Neutrophil (primary cell): ENCODE data around the gene PHOSPHO1.

Experiments used
- H3K27ac ChIP-seq: fragments of 200-600 bp; sonication (generic); 2 replicates; pipeline ENCODE4 v1.5.1; 2016; ENCODE audit warnings: mild to moderate bottlenecking, moderate library complexity
- H3K27me3 ChIP-seq: fragments of 200-600 bp; sonication (generic); 2 replicates; pipeline ENCODE4 v1.6.0; 2016; ENCODE audit warnings: mild to moderate bottlenecking
- H3K36me3 ChIP-seq: fragments of 200-600 bp; sonication (generic); 2 replicates; pipeline ENCODE4 v1.5.1; 2017
- H3K4me1 ChIP-seq, 2 experiments: fragments of 200-600 bp in 1 of 2; sonication (generic) in 1 of 2; 1 replicate in 1 of 2; 2 replicates in 1 of 2; pipeline versions ENCODE4 v1.5.1 to v1.6.1; 2013 to 2016; ENCODE audit warnings: low read depth in 1 of 2, low read length in 1 of 2, mild to moderate bottlenecking in 1 of 2, moderate library complexity in 1 of 2; ENCODE audit not compliant: control insufficient read depth in 1 of 2, insufficient read depth in 1 of 2
- H3K4me3 ChIP-seq, 2 experiments: fragments of 200-600 bp in 1 of 2; sonication (generic) in 1 of 2; 1 replicate in 1 of 2; 2 replicates in 1 of 2; pipeline ENCODE4 v1.5.1; 2013 to 2016; ENCODE audit warnings: low read depth in 1 of 2, low read length in 1 of 2, mild to moderate bottlenecking in 1 of 2, moderate library complexity in 1 of 2
- H3K9me3 ChIP-seq: fragments of 200-600 bp; sonication (generic); 2 replicates; pipeline ENCODE4 v1.5.1; 2016
- TF ChIP-seq, protein P1 (sequence below): fragments of 200-600 bp; sonication (generic); IDR thresholded peaks from 2 replicates; pipeline ENCODE4 v1.5.1; 2016; ENCODE audit warnings: antibody characterized with exemption

PHOSPHO1 gene

DNA sequence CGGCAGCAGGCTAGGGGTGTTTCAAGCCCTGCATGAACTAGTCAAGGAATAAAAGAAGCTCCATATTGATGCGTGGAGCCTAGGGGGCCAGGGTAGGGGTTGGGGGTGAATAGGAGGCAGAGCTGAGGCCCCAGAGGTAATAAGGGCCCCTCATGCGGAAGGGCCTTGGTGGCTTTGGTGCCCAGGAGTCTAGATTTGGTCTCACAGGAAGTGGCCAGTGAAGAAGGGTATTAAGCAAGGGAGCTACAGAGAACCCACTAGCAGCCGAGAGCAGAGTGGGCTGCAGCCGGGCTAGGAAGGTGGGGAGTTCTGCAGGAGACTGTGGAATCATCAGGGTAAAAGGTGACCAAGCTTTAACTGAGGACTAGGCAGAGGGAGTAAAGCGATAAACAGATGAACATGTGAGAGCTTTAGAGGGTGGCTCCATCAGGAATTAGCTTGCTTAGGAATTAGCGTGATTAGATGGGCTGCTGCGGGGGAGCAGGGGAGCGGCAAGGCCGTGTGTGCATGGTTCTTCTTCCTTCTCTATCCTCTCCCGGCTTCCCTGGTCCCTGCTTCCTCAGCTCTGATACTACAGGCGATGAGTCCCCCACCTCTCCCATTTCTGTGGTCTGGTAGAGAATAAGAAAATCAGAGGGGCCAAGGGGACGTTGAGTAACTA is 30.0 kb downstream of the PHOSPHO1 start:
- Histone ChIP-seq H3K27ac (no peak overlapping the region), H3K36me3 (no peaks in the 10 kb centered on the region), H3K4me1 (no peaks in the 10 kb centered on the region), H3K27me3 (peaks cover 13% of the 10 kb centered on the region), H3K9me3 (no peaks in the 10 kb centered on the region), H3K4me3 (no peak overlapping the region)
- TF ChIP-seq, protein P1, sequence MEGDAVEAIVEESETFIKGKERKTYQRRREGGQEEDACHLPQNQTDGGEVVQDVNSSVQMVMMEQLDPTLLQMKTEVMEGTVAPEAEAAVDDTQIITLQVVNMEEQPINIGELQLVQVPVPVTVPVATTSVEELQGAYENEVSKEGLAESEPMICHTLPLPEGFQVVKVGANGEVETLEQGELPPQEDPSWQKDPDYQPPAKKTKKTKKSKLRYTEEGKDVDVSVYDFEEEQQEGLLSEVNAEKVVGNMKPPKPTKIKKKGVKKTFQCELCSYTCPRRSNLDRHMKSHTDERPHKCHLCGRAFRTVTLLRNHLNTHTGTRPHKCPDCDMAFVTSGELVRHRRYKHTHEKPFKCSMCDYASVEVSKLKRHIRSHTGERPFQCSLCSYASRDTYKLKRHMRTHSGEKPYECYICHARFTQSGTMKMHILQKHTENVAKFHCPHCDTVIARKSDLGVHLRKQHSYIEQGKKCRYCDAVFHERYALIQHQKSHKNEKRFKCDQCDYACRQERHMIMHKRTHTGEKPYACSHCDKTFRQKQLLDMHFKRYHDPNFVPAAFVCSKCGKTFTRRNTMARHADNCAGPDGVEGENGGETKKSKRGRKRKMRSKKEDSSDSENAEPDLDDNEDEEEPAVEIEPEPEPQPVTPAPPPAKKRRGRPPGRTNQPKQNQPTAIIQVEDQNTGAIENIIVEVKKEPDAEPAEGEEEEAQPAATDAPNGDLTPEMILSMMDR = no peak

DNA sequence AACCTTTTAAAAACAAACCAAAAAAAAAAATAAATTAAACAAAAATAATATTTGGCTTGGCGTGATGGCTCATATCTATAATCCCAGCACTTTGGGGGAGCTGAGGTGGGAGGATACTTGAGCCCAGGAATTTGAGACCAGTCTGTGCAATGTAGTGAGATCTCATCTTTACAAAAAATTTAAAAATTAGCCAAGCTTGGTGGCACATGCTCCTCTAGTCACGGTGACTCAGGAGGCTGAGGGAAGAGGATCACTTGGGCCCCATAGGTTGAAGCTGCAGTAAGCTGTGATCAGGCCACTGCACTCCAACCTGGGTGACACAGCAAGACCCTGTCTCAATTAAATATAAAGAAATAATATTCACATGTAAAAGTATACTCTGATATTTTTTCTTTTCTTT is 32.4 kb downstream of the PHOSPHO1 start:
- TF ChIP-seq, protein P1 = no peak
- Histone ChIP-seq H3K36me3 (no peaks in the 10 kb centered on the region), H3K27ac (no peak overlapping the region), H3K27me3 (peaks cover 12% of the 10 kb centered on the region), H3K9me3 (no peaks in the 10 kb centered on the region), H3K4me1 (peaks cover 8 to 9% of the 10 kb centered on the region in 2 experiments), H3K4me3 (no peak overlapping the region)

DNA sequence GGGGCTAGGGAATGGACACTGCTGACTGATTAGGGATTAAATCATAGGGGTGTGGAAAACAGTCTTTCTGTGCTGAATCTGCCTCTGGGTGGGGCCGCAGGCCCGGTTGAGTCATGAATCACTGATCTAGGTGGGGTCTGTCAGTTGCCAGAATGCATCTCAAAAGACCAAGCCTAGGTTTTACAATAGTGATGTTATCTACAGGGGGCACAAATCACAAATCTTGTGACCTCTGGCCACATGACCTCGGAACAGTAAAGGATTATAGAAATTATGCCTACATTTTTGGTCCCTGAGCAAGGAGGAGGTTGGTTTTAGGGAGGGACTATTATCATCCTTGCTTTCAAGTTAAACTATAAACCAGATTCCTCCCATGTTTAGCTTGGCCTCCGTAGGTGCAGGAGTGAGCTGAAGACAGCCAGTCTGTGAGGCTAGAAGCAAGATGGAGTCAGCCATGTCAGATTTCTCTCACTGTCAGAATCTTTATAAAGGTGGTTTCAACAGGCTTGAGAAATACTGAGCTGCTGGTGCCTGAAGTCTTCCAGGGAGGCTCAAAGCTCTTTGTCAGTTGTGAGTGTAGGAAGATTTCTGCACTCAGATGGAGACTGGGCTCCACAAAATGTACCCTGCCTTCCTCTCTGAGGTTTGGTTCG is 33.1 kb downstream of the PHOSPHO1 start:
- Histone ChIP-seq H3K4me1 (peaks cover 12% of the 10 kb centered on the region in 2 experiments), H3K4me3 (no peak overlapping the region), H3K36me3 (no peaks in the 10 kb centered on the region), H3K9me3 (no peaks in the 10 kb centered on the region), H3K27ac (no peak overlapping the region), H3K27me3 (peaks cover 7% of the 10 kb centered on the region)
- TF ChIP-seq, protein P1 = no peak

- H3K9me3 ChIP-seq = no peaks in the 10 kb centered on the region
- H3K4me3 ChIP-seq = no peak overlapping the region
- H3K36me3 ChIP-seq = no peaks in the 10 kb centered on the region
- peaks cover 16 to 21% of the 10 kb centered on the region in 2 experiments for H3K4me1 ChIP-seq
- peaks cover 7% of the 10 kb centered on the region for H3K27me3 ChIP-seq
- TF ChIP-seq, protein P1 = no peak
- no peak overlapping the region for H3K27ac ChIP-seq
Measured at GRCh38 chr17:49196520-49196919, 34.1 kb downstream of the PHOSPHO1 start.

DNA sequence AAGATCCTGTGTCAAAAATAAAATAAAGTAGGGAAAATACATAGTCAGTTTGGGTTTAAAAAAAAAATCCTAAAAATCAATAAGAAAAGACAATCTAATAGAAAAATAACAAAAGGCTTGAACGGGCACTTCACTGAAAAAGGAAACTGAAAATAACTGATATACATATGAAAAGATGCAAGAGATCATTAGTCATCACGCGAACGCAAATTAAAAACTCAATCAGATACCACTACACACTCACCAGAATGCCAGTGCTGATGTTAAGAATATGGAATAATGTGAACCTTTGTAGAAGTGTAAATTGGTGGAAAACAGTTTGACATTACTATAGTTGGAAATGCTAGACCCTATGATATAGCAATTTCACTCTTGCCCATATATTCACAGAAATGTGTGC is 34.8 kb downstream of the PHOSPHO1 start:
- peaks cover 7% of the 10 kb centered on the region for H3K27me3 ChIP-seq
- no peaks in the 10 kb centered on the region for H3K9me3 ChIP-seq
- peaks cover 20 to 27% of the 10 kb centered on the region in 2 experiments for H3K4me1 ChIP-seq
- TF ChIP-seq, protein P1 = no peak
- no peaks in the 10 kb centered on the region for H3K36me3 ChIP-seq
- no peak overlapping the region for H3K27ac ChIP-seq
- no peak overlapping the region for H3K4me3 ChIP-seq
